Hair follicular keratinocyte (primary cell): ENCODE data around the gene SLC25A18. TPM values are rescaled to one million over a fixed set of nuclear protein-coding genes. Genes with fewer than 3 reads are reported as not detected.

ENCODE experiments used
- total RNA-seq: library from RNA; depleted of rRNA; stranded (reverse); fragments of >200 nt; gene quantifications from 2 replicates; pipeline ENCODE4 v1.2.3, GENCODE V29; 2015

SLC25A18 gene
- total RNA-seq: 0.23 TPM in 1 of 2 replicates, not detected in the other

DNA sequence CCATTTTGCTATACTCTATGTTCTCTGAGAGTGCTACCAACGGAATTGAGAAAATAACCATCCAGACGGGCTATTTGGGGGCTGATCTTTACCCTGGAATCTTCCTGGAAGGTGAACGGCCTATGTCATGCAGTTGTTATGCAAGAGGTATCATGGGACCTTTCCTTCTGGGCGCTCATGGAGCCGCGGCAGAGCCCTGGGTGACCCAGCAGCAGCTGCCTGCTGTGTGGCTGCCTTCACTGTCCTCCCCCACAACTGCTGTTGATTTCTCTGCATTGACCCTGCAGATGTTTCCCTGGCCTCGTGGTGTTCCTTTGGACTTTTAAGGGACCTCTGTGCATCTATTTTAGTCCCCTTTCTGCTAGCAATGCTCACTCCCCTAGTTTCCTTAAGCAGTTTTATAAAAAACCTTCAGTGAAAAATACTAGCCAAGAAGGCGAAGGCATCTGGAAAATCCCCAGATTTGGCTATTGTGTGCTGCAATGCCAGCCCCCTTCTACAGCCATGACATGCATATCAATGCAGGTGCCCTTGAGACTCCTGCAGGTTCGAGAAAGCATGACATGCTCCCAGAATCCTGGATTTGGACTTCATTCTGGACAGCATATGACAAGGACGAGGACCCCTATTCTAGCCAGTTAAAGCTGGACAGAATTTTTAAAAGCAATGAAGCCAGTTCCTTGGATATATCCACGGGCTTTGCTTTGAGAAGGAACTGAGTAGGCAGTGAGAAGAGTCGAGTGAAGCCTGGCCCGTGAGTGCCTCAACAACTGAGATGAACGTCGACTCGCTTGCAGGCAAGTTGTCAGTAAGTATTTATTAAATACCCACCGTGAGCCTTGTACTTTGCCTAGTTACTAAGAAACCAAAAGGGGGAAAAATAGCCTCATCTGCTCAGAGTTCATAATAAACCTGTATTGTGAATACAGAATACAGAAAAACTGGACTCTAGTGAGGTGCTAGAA is at the start of gene SLC25A18:
TSS of gene SLC25A18 (plus strand) at position 593 of the 965 bp plus-strand sequence. CDS start 16,447 bp downstream, outside the sequence.

GRCh38 chr22:17628406-17629172 is 65.3 kb downstream of the SLC25A18 start, which contains the start of gene ATP6V1E1:
Gene ATP6V1E1, minus strand, starts transcription at chr22:17628749. Its CDS starts 114 bp downstream, at chr22:17628635.

GRCh38 chr22:17638432-17639246 is 75.3 kb downstream of the SLC25A18 start, which contains the start of gene BCL2L13:
Gene BCL2L13, plus strand, starts transcription at chr22:17638757. Its CDS starts 16,955 bp downstream, at chr22:17655712.

Other genes with a start within 250 kb of the SLC25A18 start
- gene CECR2, start 194.0 kb upstream of the SLC25A18 start, total RNA-seq: under 0.01 and 0.04 TPM in 2 replicates
- gene ATP6V1E1, start 65.3 kb downstream of the SLC25A18 start, total RNA-seq: 82.4 and 87.2 TPM in 2 replicates
- 49.8 and 50.4 TPM in 2 replicates for gene BCL2L13, start 75.3 kb downstream of the SLC25A18 start, total RNA-seq
- 44.1 and 44.6 TPM in 2 replicates for gene BID, start 211.0 kb downstream of the SLC25A18 start, total RNA-seq